T-cell (primary cell): ENCODE results near the gene RAD51D. TPM values are rescaled to one million over a fixed set of nuclear protein-coding genes. Genes with fewer than 3 reads are reported as not detected.

Source experiments
- ATAC-seq, 4 experiments: fragments of 200-7000 bp in 3 of 4; fragments of 150-1000 bp in 1 of 4; cut with Tn5 transposase; replicated peaks in 1 of 4; 1 replicate in 3 of 4; 2 replicates in 1 of 4; pipeline ENCODE4 v1.10.0; 2021; ENCODE audit warnings: moderate library complexity in 3 of 4, mild to moderate bottlenecking in 2 of 4, moderate number of reproducible peaks in 1 of 4
- CTCF ChIA-PET, 2 donors: fragments of 300-600 bp; sonication (Branson Sonifier 250); formaldehyde crosslinking; loops; one replicate each; lab custom pipeline; 2022; ENCODE audit warnings: antibody characterized with exemption in 2 of 2; lab: Charles Lee
- POLR2A ChIA-PET, 2 donors: fragments of 300-600 bp; sonication (Branson Sonifier 250); formaldehyde crosslinking; loops; one replicate each; lab custom pipeline; 2022; ENCODE audit warnings: antibody characterized with exemption in 2 of 2; lab: Charles Lee
- DNase-seq, 35 experiments: peaks; one replicate each; pipeline versions ENCODE4 v3.0.0 to v3.0.0-alpha.2; 2013 to 2023
- H3K27ac ChIP-seq: one replicate; pipeline ENCODE4 v1.5.1; 2013; ENCODE audit warnings: low read length
- H3K27me3 ChIP-seq, 2 experiments: replicated peaks in 1 of 2; 1 replicate in 1 of 2; 2 replicates in 1 of 2; pipeline versions ENCODE4 v1.6.1 to v1.7.0; 2013; ENCODE audit warnings: low read length in 1 of 2, mixed read lengths in 1 of 2; ENCODE audit not compliant: control insufficient read depth in 2 of 2, insufficient read depth in 2 of 2; ENCODE audit errors: extremely low read depth in 1 of 2
- H3K36me3 ChIP-seq, 2 donors: 1 replicate in 1 of 2; 2 replicates in 1 of 2; pipeline versions ENCODE4 v1.6.1 to v1.7.0; 2013; ENCODE audit warnings: low read length in 1 of 2; ENCODE audit not compliant: control insufficient read depth in 2 of 2, insufficient read depth in 1 of 2; ENCODE audit errors: extremely low read depth in 1 of 2
- H3K4me1 ChIP-seq, 2 experiments: 1 replicate in 1 of 2; 2 replicates in 1 of 2; pipeline versions ENCODE4 v1.6.1 to v1.7.0; 2013; ENCODE audit warnings: low read length in 2 of 2, mixed read lengths in 1 of 2; ENCODE audit not compliant: insufficient read depth in 2 of 2, control insufficient read depth in 1 of 2; ENCODE audit errors: extremely low read depth in 1 of 2
- H3K4me3 ChIP-seq, 2 donors: 1 replicate in 1 of 2; 2 replicates in 1 of 2; pipeline versions ENCODE4 v1.5.1 to v1.7.0; 2013; ENCODE audit warnings: mild to moderate bottlenecking in 2 of 2, low read length in 1 of 2, moderate library complexity in 1 of 2; ENCODE audit not compliant: control insufficient read depth in 1 of 2; ENCODE audit errors: extremely low read depth in 1 of 2
- H3K9me3 ChIP-seq: 2 replicates; pipeline ENCODE4 v1.7.0; 2013
- H3K27ac Mint-ChIP-seq, 2 donors: one replicate each; pipeline ENCODE4 v1.8.0; 2020 to 2021; ENCODE audit warnings: mild to moderate bottlenecking in 2 of 2, mixed read lengths in 2 of 2
- H3K27me3 Mint-ChIP-seq, 2 donors: one replicate each; pipeline ENCODE4 v1.8.0; 2021 to 2022; ENCODE audit warnings: mixed read lengths in 2 of 2
- H3K36me3 Mint-ChIP-seq: one replicate; pipeline ENCODE4 v1.8.0; 2021; ENCODE audit warnings: mixed read lengths
- H3K4me1 Mint-ChIP-seq, 3 donors: one replicate each; pipeline ENCODE4 v1.8.0; 2020 to 2022; ENCODE audit warnings: mixed read lengths in 3 of 3, mild to moderate bottlenecking in 1 of 3
- H3K4me3 Mint-ChIP-seq, 3 donors: one replicate each; pipeline ENCODE4 v1.8.0; 2020 to 2022; ENCODE audit warnings: mild to moderate bottlenecking in 3 of 3, mixed read lengths in 3 of 3, moderate library complexity in 3 of 3
- H3K9me3 Mint-ChIP-seq, 3 donors: one replicate each; pipeline ENCODE4 v1.8.0; 2020 to 2022; ENCODE audit warnings: mixed read lengths in 3 of 3
- WGBS: methylation state at CpG from one replicate; pipeline ENCODE4 v1.1.5; 2013; ENCODE audit warnings: missing lambda C conversion rate; ENCODE audit not compliant: insufficient coverage; 5-methylcytosine and 5-hydroxymethylcytosine counted together
- total RNA-seq, 35 experiments: library from RNA in 6 of 35; stranded (reverse) in 6 of 35; fragments of 120-200 nt in 1 of 35; gene quantifications; one replicate each; pipeline versions ENCODE4 v1.2.1 to v1.2.4 and lab custom pipeline; 2013 to 2026

The RAD51D gene
- total RNA-seq, 5 donors from 2014 or later (not counting 1 experiment from before 2014, with no cell fraction given), result 14.6 to 29.9 (median 19.0) TPM

DNA sequence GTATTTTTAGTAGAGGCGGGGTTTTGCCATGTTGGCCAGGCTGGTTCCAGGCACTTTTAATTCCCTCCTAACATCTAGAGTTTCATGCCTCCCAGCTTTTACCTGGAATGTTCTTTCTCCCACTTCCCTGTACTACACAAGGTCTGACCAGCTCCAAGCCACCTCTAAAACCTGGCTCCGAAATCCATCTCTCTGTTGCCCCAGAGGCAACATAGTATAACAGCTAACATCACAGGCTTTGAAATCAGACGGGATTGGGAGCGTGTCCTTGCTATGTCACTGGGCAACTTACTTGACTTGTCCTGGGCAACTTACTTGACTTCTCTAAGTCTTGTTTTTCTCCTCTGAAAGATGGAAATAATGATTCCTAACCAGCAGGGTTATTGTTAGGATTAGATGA is 43.1 kb upstream of the RAD51D start:
- peak overlapping the region; percentile 85 to 92 for H3K27ac Mint-ChIP-seq
- H3K4me3 ChIP-seq, result no peak overlapping the region
- H3K4me1 Mint-ChIP-seq, result peaks cover 62 to 66% (median 63%) of the 10 kb centered on the region in 3 donors
- 90% methylated on average over 3 of the region's 4 CpGs for whole genome bisulfite sequencing
- ChIA-PET CTCF (interaction anchor here in 1 of 2 donors (0.6 kb wide), 2 partner anchors 33 to 620 kb away, joined by 3 read pairs; no protein-coding TSS in a partner anchor), POLR2A (no interaction called here)
- H3K27me3 ChIP-seq, result no peaks in the 10 kb centered on the region
- no peaks in the 10 kb centered on the region for H3K36me3 ChIP-seq
- H3K9me3 ChIP-seq, result no peaks in the 10 kb centered on the region
- H3K4me3 Mint-ChIP-seq, result peak overlapping the region in 1 of 3 donors; percentile 79
- peaks cover 28 to 66% of the 10 kb centered on the region in 2 experiments for H3K4me1 ChIP-seq
- ATAC-seq (no peak), DNase-seq (no peak)
- H3K27ac ChIP-seq, result peak overlapping the region; percentile 71
- no peaks in the 10 kb centered on the region for H3K9me3 Mint-ChIP-seq
- H3K27me3 Mint-ChIP-seq, result no peaks in the 10 kb centered on the region
- H3K36me3 Mint-ChIP-seq, result no peaks in the 10 kb centered on the region

DNA sequence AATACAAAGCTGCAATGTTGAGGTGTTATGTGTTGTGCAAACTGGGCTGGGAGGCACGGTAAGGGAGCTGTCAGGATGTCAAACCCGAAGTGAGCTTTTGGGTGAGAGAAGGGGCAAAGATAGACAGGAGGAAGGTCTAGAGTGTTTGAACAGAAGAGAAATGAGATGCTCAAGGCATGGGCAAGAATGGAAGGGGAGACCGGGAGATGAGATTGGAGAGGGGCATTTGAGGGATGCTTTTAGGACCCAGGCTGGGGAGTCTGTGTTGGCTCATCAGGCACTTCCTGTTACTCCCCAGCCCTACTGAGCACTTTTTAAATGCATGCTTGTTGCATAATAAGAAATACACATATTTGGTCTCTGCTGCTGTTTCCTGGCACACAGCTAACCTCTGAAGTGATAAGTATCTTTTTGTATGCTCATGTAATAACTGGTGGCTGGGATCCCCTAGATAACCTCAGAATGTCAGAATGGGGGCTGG is 41.7 kb upstream of the RAD51D start:
- POLR2A ChIA-PET, result interaction anchor here (0.6 to 1.3 kb wide), 5 partner anchors 36 to 352 kb away, joined by 3 to 13 read pairs (median 4); no protein-coding TSS in a partner anchor
- Mint-ChIP-seq H3K4me1 (peaks cover 58 to 63% (median 61%) of the 10 kb centered on the region in 3 donors), H3K9me3 (no peaks in the 10 kb centered on the region), H3K27ac (peak overlapping the region; percentile 92 to 98), H3K4me3 (peak overlapping the region; percentile 66 to 79 (median 71)), H3K36me3 (no peaks in the 10 kb centered on the region), H3K27me3 (no peaks in the 10 kb centered on the region)
- H3K4me3 ChIP-seq, result peak overlapping the region in 1 of 2 donors; percentile 27
- 0% methylated on average over 2 of the region's 3 CpGs for WGBS
- no peaks in the 10 kb centered on the region for H3K36me3 ChIP-seq
- DNase-seq, result peak in 31 of 35 experiments; percentile 8 to 69 (median 28)
- no peaks in the 10 kb centered on the region for H3K27me3 ChIP-seq
- H3K27ac ChIP-seq, result peak overlapping the region; percentile 71
- CTCF ChIA-PET, result interaction anchor here in 1 of 2 donors (0.6 to 2.4 kb wide), 3 partner anchors 53 to 82 kb away, joined by 3 to 13 read pairs (median 3); partner anchors contain the start of gene SLFN5
- H3K4me1 ChIP-seq, result peaks cover 28 to 66% of the 10 kb centered on the region in 2 experiments
- no peaks in the 10 kb centered on the region for H3K9me3 ChIP-seq
- peak; percentile 67 to 83 (median 80) for ATAC-seq

DNA sequence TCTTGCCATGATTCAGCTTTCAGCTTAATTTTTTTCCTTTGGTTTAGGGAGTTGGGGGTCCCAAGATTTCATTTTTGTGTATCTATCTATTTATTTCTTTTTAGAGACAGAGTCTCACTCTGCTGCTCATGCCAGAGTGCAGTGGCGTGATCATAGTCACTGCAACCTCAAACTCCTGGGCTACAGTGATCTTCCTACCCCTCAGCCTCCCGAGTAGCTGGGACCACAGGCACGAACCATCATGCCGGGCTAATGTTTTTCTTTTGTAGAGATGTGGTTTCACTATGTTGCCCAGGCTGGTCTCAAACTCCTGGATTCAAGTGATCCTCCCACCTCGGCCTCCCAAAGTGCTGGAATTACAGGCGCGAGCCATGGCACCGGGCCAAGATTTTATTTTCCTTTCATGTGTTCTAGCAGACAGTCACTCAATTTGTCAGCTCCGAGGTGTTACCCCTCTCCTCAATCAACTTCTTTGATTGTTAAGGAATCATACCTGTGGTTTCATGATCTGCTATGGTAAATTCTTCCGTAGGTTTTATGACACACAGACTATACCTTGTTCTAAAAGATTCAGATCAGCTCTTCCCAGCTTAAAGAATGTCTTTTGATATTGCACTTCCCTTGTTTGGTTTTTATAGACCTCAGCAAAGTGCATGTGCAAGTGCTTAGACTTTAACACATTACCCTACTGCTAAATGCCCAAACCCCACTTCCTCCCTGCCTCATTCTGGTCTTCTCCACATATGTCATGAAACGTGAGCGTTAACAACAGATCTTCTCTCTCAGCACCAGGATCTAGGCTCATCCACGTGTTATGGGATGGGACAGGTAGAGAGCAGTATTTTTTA is 40.9 kb upstream of the RAD51D start:
- no peaks in the 10 kb centered on the region for H3K27me3 Mint-ChIP-seq
- no peaks in the 10 kb centered on the region for H3K9me3 Mint-ChIP-seq
- Histone ChIP-seq H3K4me1 (peaks cover 28 to 61% of the 10 kb centered on the region in 2 experiments), H3K27me3 (no peaks in the 10 kb centered on the region), H3K9me3 (no peaks in the 10 kb centered on the region), H3K27ac (peak overlapping the region; percentile 71), H3K36me3 (no peaks in the 10 kb centered on the region), H3K4me3 (peak overlapping the region; percentile 27 to 52)
- POLR2A ChIA-PET, result interaction anchor here (0.6 to 1.3 kb wide), 5 partner anchors 8 to 113 kb away, joined by 3 to 5 read pairs (median 4); no protein-coding TSS in a partner anchor
- ATAC-seq (peak; percentile 73 to 85 (median 78)), DNase-seq (peak in 31 of 35 experiments; percentile 6 to 74 (median 46))
- peak overlapping the region; percentile 92 to 98 for H3K27ac Mint-ChIP-seq
- H3K4me1 Mint-ChIP-seq, result peaks cover 56 to 61% (median 59%) of the 10 kb centered on the region in 3 donors
- 13% methylated on average over 6 of the region's 13 CpGs for WGBS
- CTCF ChIA-PET, result interaction anchor here in 1 of 2 donors (0.6 to 2.4 kb wide), 5 partner anchors 54 to 731 kb away, joined by 3 to 13 read pairs (median 3); partner anchors contain the start of gene SLFN5
- H3K4me3 Mint-ChIP-seq, result peak overlapping the region; percentile 66 to 79 (median 71)
- H3K36me3 Mint-ChIP-seq, result no peaks in the 10 kb centered on the region

DNA sequence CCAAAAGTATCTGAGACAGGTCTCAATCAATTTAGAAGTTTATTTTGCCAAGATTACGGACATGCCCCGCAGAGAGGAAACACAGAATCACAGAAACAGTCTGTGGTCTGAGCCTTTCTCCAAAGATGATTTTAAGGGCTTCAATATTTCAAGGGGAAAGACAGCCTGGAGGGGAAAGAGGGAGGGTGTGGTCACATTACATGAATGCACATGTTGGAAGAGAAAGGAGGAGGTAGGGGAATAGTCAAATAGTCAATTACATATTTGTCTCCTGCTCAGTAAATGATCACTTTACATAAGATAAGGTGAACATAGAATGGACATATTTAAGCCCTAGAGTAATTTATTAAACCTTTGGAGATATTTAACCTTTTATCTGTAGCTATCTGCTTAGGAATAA is 40.3 kb upstream of the RAD51D start:
- peaks cover 51 to 55% (median 53%) of the 10 kb centered on the region in 3 donors for H3K4me1 Mint-ChIP-seq
- no peaks in the 10 kb centered on the region for H3K36me3 Mint-ChIP-seq

DNA sequence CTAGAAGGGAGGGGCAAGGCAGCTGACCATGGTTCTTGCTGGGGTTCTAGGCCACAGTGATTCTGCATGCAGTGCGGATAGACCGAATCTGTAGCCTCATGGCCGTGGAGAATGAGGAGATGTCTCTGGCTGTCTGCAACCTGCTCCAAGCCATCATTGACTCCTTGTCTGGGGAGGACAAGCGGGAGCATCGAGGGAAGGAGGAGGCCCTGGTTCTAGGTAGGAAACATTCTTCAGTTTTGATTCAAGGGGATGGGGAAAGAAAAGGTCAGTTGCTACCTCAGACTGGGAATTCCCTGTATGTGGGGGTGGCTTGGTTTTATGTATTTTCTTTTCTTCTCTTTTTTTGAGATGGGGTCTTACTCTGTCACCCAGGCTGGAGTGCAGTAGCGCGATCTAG is 35.6 kb upstream of the RAD51D start:
- no peaks in the 10 kb centered on the region for H3K27me3 Mint-ChIP-seq
- no peak for ATAC-seq
- H3K4me1 Mint-ChIP-seq, result peaks cover 14 to 21% (median 18%) of the 10 kb centered on the region in 3 donors
- H3K36me3 Mint-ChIP-seq, result no peaks in the 10 kb centered on the region
- Histone ChIP-seq H3K9me3 (no peaks in the 10 kb centered on the region), H3K27ac (no peak overlapping the region), H3K36me3 (no peaks in the 10 kb centered on the region), H3K4me3 (no peak overlapping the region), H3K4me1 (peaks cover 4 to 15% of the 10 kb centered on the region in 2 experiments), H3K27me3 (peaks cover 0 to 2% of the 10 kb centered on the region in 2 experiments)
- DNase-seq, result no peak
- ChIA-PET POLR2A (no interaction called here), CTCF (no interaction called here)
- H3K9me3 Mint-ChIP-seq, result no peaks in the 10 kb centered on the region
- WGBS, result 93% methylated on average over 5 of the region's 7 CpGs
- no peak overlapping the region for H3K27ac Mint-ChIP-seq
- no peak overlapping the region for H3K4me3 Mint-ChIP-seq

More for the DNA sequence above, 40.3 kb upstream of the RAD51D start:
- Mint-ChIP-seq H3K27me3 (no peaks in the 10 kb centered on the region), H3K27ac (peak overlapping the region; percentile 74 to 98), H3K4me3 (peak overlapping the region in 2 of 3 donors; percentile 1 to 79), H3K9me3 (no peaks in the 10 kb centered on the region)
- ChIA-PET CTCF (interaction anchor here in 1 of 2 donors (0.6 to 2.4 kb wide), 3 partner anchors 54 to 731 kb away, joined by 3 to 13 read pairs (median 3); no protein-coding TSS in a partner anchor), POLR2A (interaction anchor here (0.6 to 1.1 kb wide), 3 partner anchors 8 to 80 kb away, joined by 3 to 4 read pairs (median 3); no protein-coding TSS in a partner anchor)
- H3K4me3 ChIP-seq, result no peak overlapping the region
- H3K27me3 ChIP-seq, result peaks cover 0 to 2% of the 10 kb centered on the region in 2 experiments
- peaks cover 24 to 55% of the 10 kb centered on the region in 2 experiments for H3K4me1 ChIP-seq
- H3K9me3 ChIP-seq, result no peaks in the 10 kb centered on the region
- ATAC-seq (no peak), DNase-seq (no peak)
- H3K27ac ChIP-seq, result peak overlapping the region; percentile 71
- WGBS, result 87% methylated on average over 2 of the region's 2 CpGs
- H3K36me3 ChIP-seq, result no peaks in the 10 kb centered on the region
